Hepatocyte (in vitro differentiated cells): ENCODE measurements around the gene PRR36. TPM values are rescaled to one million over a fixed set of nuclear protein-coding genes. Genes with fewer than 3 reads are reported as not detected.

Experiments used
- DNase-seq: peaks from one replicate; pipeline ENCODE4 v3.0.0-alpha.2; 2016; ENCODE audit warnings: low spot score
- H2AFZ ChIP-seq: fragments of 200-600 bp; sonication (generic); 2 replicates; pipeline ENCODE4 v1.6.0; 2016; ENCODE audit warnings: antibody characterized with exemption, mild to moderate bottlenecking
- H3K27ac ChIP-seq: fragments of 200-600 bp; sonication (generic); 2 replicates; pipeline ENCODE4 v1.5.1; 2016; ENCODE audit warnings: mild to moderate bottlenecking
- H3K27me3 ChIP-seq: fragments of 200-600 bp; sonication (generic); 2 replicates; pipeline ENCODE4 v1.6.1; 2016
- H3K36me3 ChIP-seq: fragments of 200-600 bp; sonication (generic); replicated peaks from 2 replicates; pipeline ENCODE4 v1.5.1; 2016; ENCODE audit warnings: low read depth; ENCODE audit not compliant: insufficient read depth
- H3K4me1 ChIP-seq: fragments of 200-600 bp; sonication (generic); 2 replicates; pipeline ENCODE4 v1.5.1; 2016; ENCODE audit warnings: mild to moderate bottlenecking, moderate library complexity; ENCODE audit not compliant: insufficient read depth
- H3K4me2 ChIP-seq: fragments of 200-600 bp; sonication (generic); 2 replicates; pipeline ENCODE4 v1.6.0; 2016
- H3K4me3 ChIP-seq: fragments of 200-600 bp; sonication (generic); 2 replicates; pipeline ENCODE4 v1.5.1; 2016; ENCODE audit warnings: mild to moderate bottlenecking
- H3K79me2 ChIP-seq: fragments of 200-600 bp; sonication (generic); 2 replicates; pipeline ENCODE4 v1.6.0; 2017; ENCODE audit warnings: mild to moderate bottlenecking
- H3K9me2 ChIP-seq: fragments of 200-600 bp; sonication (generic); replicated peaks from 2 replicates; pipeline ENCODE4 v1.6.0; 2017; ENCODE audit warnings: mild to moderate bottlenecking; ENCODE audit not compliant: insufficient read depth
- H3K9me3 ChIP-seq: fragments of 200-600 bp; sonication (generic); 2 replicates; pipeline ENCODE4 v1.5.1; 2016; ENCODE audit warnings: low read depth, mild to moderate bottlenecking
- H4K20me1 ChIP-seq: fragments of 200-600 bp; sonication (generic); 2 replicates; pipeline ENCODE4 v1.6.0; 2016; ENCODE audit warnings: mild to moderate bottlenecking; ENCODE audit not compliant: insufficient read depth, poor library complexity, severe bottlenecking
- CTCF ChIP-seq: fragments of 200-600 bp; sonication (generic); IDR thresholded peaks from 2 replicates; pipeline ENCODE4 v1.5.1; 2016; ENCODE audit warnings: antibody characterized with exemption, mild to moderate bottlenecking; ENCODE audit not compliant: poor library complexity
- EZH2 ChIP-seq: fragments of 200-600 bp; sonication (generic); IDR thresholded peaks from 2 replicates; pipeline ENCODE4 v1.6.1; 2016; ENCODE audit warnings: antibody characterized with exemption, mild to moderate bottlenecking, borderline replicate concordance
- EZH2phosphoT487 ChIP-seq: fragments of 200-600 bp; sonication (generic); IDR thresholded peaks from one replicate; pipeline ENCODE4 v1.6.1; 2018; ENCODE audit warnings: antibody characterized with exemption, mild to moderate bottlenecking, low read depth, moderate library complexity; ENCODE audit not compliant: unreplicated experiment, severe bottlenecking
- WGBS: methylation state at CpG from one replicate; pipeline ENCODE4 v1.1.6; 2016; ENCODE audit warnings: low lambda C conversion rate; ENCODE audit errors: missing lambda C conversion rate; 5-methylcytosine and 5-hydroxymethylcytosine counted together
- polyA plus RNA-seq: library from polyadenylated mRNA; unstranded; fragments of >200 nt; fragmentation: Nextera tagmentation; extraction: Ambion mirVana; gene quantifications from 2 replicates; pipeline ENCODE4 v1.2.1, GENCODE V29; 2016
- total RNA-seq: library from RNA; depleted of rRNA; stranded (reverse); fragments of >200 nt; gene quantifications from 2 replicates; pipeline ENCODE4 v1.2.3, GENCODE V29; 2014

The PRR36 gene
- total and polyA plus RNA-seq, 2 experiments from 2014 or later = 1.00 to 2.5 TPM

- Histone ChIP-seq H3K36me3 (no peaks in the 10 kb centered on the region), H3K9me2 (no peaks in the 10 kb centered on the region), H2AFZ (no peak overlapping the region), H3K79me2 (no peaks in the 10 kb centered on the region), H3K27ac (no peak overlapping the region), H3K4me1 (peaks cover 4% of the 10 kb centered on the region), H3K4me3 (no peak overlapping the region), H3K4me2 (no peak overlapping the region), H4K20me1 (no peaks in the 10 kb centered on the region), H3K27me3 (no peaks in the 10 kb centered on the region), H3K9me3 (no peaks in the 10 kb centered on the region)
- 71% methylated on average over 24 of the region's 25 CpGs for WGBS
- no peak for DNase-seq
- TF ChIP-seq EZH2 = no peak
- no peak for TF ChIP-seq EZH2phosphoT487
- TF ChIP-seq CTCF = no peak
These were observed 24.0 kb downstream of the PRR36 start for GRCh38 chr19:7850000-7850813.

- Histone ChIP-seq H3K9me3 (no peaks in the 10 kb centered on the region), H3K9me2 (no peaks in the 10 kb centered on the region), H3K27me3 (no peaks in the 10 kb centered on the region), H3K4me2 (no peak overlapping the region), H3K27ac (no peak overlapping the region), H3K4me1 (peaks cover 4% of the 10 kb centered on the region), H3K79me2 (no peaks in the 10 kb centered on the region), H4K20me1 (no peaks in the 10 kb centered on the region), H3K4me3 (no peak overlapping the region), H3K36me3 (no peaks in the 10 kb centered on the region), H2AFZ (no peak overlapping the region)
- 95% methylated on average over 7 of the region's 9 CpGs for WGBS
- TF ChIP-seq EZH2phosphoT487 = no peak
- TF ChIP-seq EZH2 = no peak
- TF ChIP-seq CTCF = no peak
- DNase-seq = no peak
These were observed 24.6 kb downstream of the PRR36 start for GRCh38 chr19:7849631-7849999.

GRCh38 chr19:7848779-7849457 lies 25.3 kb downstream of the PRR36 start:
- WGBS = 96% methylated on average over 33 of the region's 34 CpGs
- no peak for TF ChIP-seq EZH2
- no peak for TF ChIP-seq CTCF
- TF ChIP-seq EZH2phosphoT487 = no peak
- DNase-seq = no peak

More at GRCh38 chr19:7848779-7849457, 25.3 kb downstream of the PRR36 start:
- Histone ChIP-seq H2AFZ (no peak overlapping the region), H3K9me2 (no peaks in the 10 kb centered on the region), H3K4me1 (peaks cover 4% of the 10 kb centered on the region), H3K36me3 (no peaks in the 10 kb centered on the region), H3K27me3 (no peaks in the 10 kb centered on the region), H3K79me2 (no peaks in the 10 kb centered on the region), H3K4me2 (no peak overlapping the region), H3K9me3 (no peaks in the 10 kb centered on the region), H3K4me3 (no peak overlapping the region), H3K27ac (no peak overlapping the region), H4K20me1 (no peaks in the 10 kb centered on the region)
